Naive thymus-derived CD4-positive, alpha-beta T cell (primary cell): ENCODE data around the gene BNIP1. TPM values are rescaled to one million over a fixed set of nuclear protein-coding genes. Genes with fewer than 3 reads are reported as not detected.

ENCODE experiments used
- ATAC-seq: fragments of 150-1000 bp; cut with Tn5 transposase; 2 replicates; pipeline ENCODE4 v1.10.0; 2021; ENCODE audit warnings: mild to moderate bottlenecking, moderate library complexity
- CTCF ChIA-PET: fragments of 350-600 bp; sonication (Branson Sonifier 250); formaldehyde crosslinking; loops from one replicate; lab custom pipeline; 2021; ENCODE audit warnings: antibody characterized with exemption; lab: Charles Lee
- POLR2A ChIA-PET: fragments of 350-600 bp; sonication (Branson Sonifier 250); formaldehyde crosslinking; loops from one replicate; lab custom pipeline; 2021; ENCODE audit warnings: antibody characterized with exemption, inconsistent platforms; lab: Charles Lee
- DNase-seq, 9 donors: peaks; one replicate each; pipeline versions ENCODE4 v3.0.0 to v3.0.0-alpha.2; 2020 to 2022; ENCODE audit warnings: mixed read lengths in 1 of 9
- H3K27ac ChIP-seq: one replicate; pipeline ENCODE4 v1.7.0; 2013; ENCODE audit warnings: mild to moderate bottlenecking, low read depth, low read length, moderate library complexity
- H3K27me3 ChIP-seq, 2 donors: one replicate each; pipeline ENCODE4 v1.7.0; 2013; ENCODE audit warnings: low read length in 2 of 2, mild to moderate bottlenecking in 2 of 2, moderate library complexity in 2 of 2; ENCODE audit not compliant: control insufficient read depth in 2 of 2, insufficient read depth in 2 of 2
- H3K36me3 ChIP-seq, 3 experiments: 1 replicate in 2 of 3; 2 replicates in 1 of 3; pipeline ENCODE4 v1.7.0; 2013; ENCODE audit warnings: low read length in 3 of 3, mild to moderate bottlenecking in 3 of 3, moderate library complexity in 1 of 3; ENCODE audit not compliant: insufficient read depth in 3 of 3, control insufficient read depth in 2 of 3
- H3K4me1 ChIP-seq, 2 donors: one replicate each; pipeline ENCODE4 v1.7.0; 2013; ENCODE audit warnings: low read length in 2 of 2, mild to moderate bottlenecking in 2 of 2, moderate library complexity in 1 of 2; ENCODE audit not compliant: control insufficient read depth in 2 of 2, insufficient read depth in 2 of 2
- H3K4me3 ChIP-seq: 2 replicates; pipeline ENCODE4 v1.7.0; 2013; ENCODE audit warnings: mild to moderate bottlenecking, low read length
- H3K9me3 ChIP-seq, 3 experiments: 1 replicate in 2 of 3; 2 replicates in 1 of 3; pipeline ENCODE4 v1.7.0; 2013; ENCODE audit warnings: low read length in 3 of 3; ENCODE audit not compliant: control insufficient read depth in 2 of 3
- H3K27ac Mint-ChIP-seq, 9 donors: one replicate each; pipeline ENCODE4 v1.8.0; 2020 to 2022; ENCODE audit warnings: mixed read lengths in 9 of 9, mild to moderate bottlenecking in 8 of 9, moderate library complexity in 5 of 9, inconsistent platforms in 2 of 9
- H3K27me3 Mint-ChIP-seq, 5 donors: one replicate each; pipeline ENCODE4 v1.8.0; 2021 to 2022; ENCODE audit warnings: mixed read lengths in 5 of 5, mild to moderate bottlenecking in 1 of 5
- H3K36me3 Mint-ChIP-seq, 5 donors: one replicate each; pipeline ENCODE4 v1.8.0; 2020 to 2022; ENCODE audit warnings: mixed read lengths in 5 of 5, mild to moderate bottlenecking in 3 of 5, inconsistent platforms in 1 of 5
- H3K4me1 Mint-ChIP-seq, 7 donors: one replicate each; pipeline ENCODE4 v1.8.0; 2020 to 2022; ENCODE audit warnings: mixed read lengths in 7 of 7, mild to moderate bottlenecking in 3 of 7, inconsistent platforms in 1 of 7
- H3K4me3 Mint-ChIP-seq, 10 donors: one replicate each; pipeline ENCODE4 v1.8.0; 2020 to 2022; ENCODE audit warnings: mild to moderate bottlenecking in 10 of 10, mixed read lengths in 10 of 10, moderate library complexity in 6 of 10, inconsistent platforms in 2 of 10
- H3K9me3 Mint-ChIP-seq, 11 donors: one replicate each; pipeline ENCODE4 v1.8.0; 2020 to 2022; ENCODE audit warnings: mixed read lengths in 11 of 11, mild to moderate bottlenecking in 4 of 11, inconsistent platforms in 1 of 11, moderate library complexity in 1 of 11
- intact Hi-C, 2 donors: fragments of 100-400 bp; cut with micrococcal nuclease; formaldehyde crosslinking; loops; one replicate each; pipeline ENCODE4 v1.15.1; 2023
- polyA plus RNA-seq, 2 donors: library from polyadenylated mRNA; unstranded; fragments of 300-500 nt; fragmentation: Illumina TruSeq; gene quantifications; one replicate each; pipeline ENCODE4 v1.2.3, GENCODE V29; 2021
- total RNA-seq, 6 experiments: library from RNA in 5 of 6; stranded (reverse) in 5 of 6; gene quantifications; 1 replicate in 5 of 6; 2 replicates in 1 of 6; pipeline ENCODE4 v1.2.3 and lab custom pipeline; 2021 to 2026

Gene BNIP1
- total and polyA plus RNA-seq, 7 experiments from 2014 or later = 5.5 to 23.2 (median 15.3) TPM

- no peak for ATAC-seq
- H3K4me3 ChIP-seq = no peak overlapping the region
- intact Hi-C loops = loop anchor here in 1 of 2 donors (1.0 kb wide), 1 partner anchor 167 kb away; no protein-coding TSS in a partner anchor
- no peaks in the 10 kb centered on the region for H3K4me1 ChIP-seq
- no peak overlapping the region for H3K27ac ChIP-seq
- Mint-ChIP-seq H3K4me3 (no peak overlapping the region), H3K27ac (no peak overlapping the region), H3K4me1 (peaks cover 0 to 1% (median 0%) of the 10 kb centered on the region in 7 donors), H3K27me3 (no peaks in the 10 kb centered on the region), H3K36me3 (peaks cover 0 to 40% (median 12%) of the 10 kb centered on the region in 5 donors), H3K9me3 (no peaks in the 10 kb centered on the region)
- POLR2A ChIA-PET = no interaction called here
- H3K36me3 ChIP-seq = peaks cover 0 to 33% (median 10%) of the 10 kb centered on the region in 3 experiments
- no peak for DNase-seq
- CTCF ChIA-PET = no interaction called here
- H3K27me3 ChIP-seq = no peaks in the 10 kb centered on the region
- H3K9me3 ChIP-seq = no peaks in the 10 kb centered on the region
These were observed 21.1 kb downstream of the BNIP1 start for GRCh38 chr5:173165177-173166016.

GRCh38 chr5:173172166-173172565 lies 27.8 kb downstream of the BNIP1 start:
- no peak overlapping the region for H3K27ac ChIP-seq
- H3K27me3 Mint-ChIP-seq = peaks cover 0 to 2% (median 0%) of the 10 kb centered on the region in 5 donors
- no peak for DNase-seq
- intact Hi-C loops = no loop called here
- no peaks in the 10 kb centered on the region for H3K9me3 ChIP-seq
- no peak overlapping the region for H3K4me3 Mint-ChIP-seq
- ChIA-PET CTCF (no interaction called here), POLR2A (no interaction called here)
- no peak overlapping the region for H3K4me3 ChIP-seq
- H3K27me3 ChIP-seq = no peaks in the 10 kb centered on the region
- no peaks in the 10 kb centered on the region for H3K4me1 ChIP-seq
- no peak for ATAC-seq
- H3K27ac Mint-ChIP-seq = no peak overlapping the region
- H3K36me3 Mint-ChIP-seq = peaks cover 0 to 3% (median 0%) of the 10 kb centered on the region in 5 donors
- H3K36me3 ChIP-seq = no peaks in the 10 kb centered on the region
- H3K4me1 Mint-ChIP-seq = peaks cover 0 to 1% (median 0%) of the 10 kb centered on the region in 7 donors
- peaks cover 0 to 6% (median 1%) of the 10 kb centered on the region in 11 donors for H3K9me3 Mint-ChIP-seq

- ChIA-PET POLR2A (no interaction called here), CTCF (no interaction called here)
- peaks cover 0 to 6% (median 4%) of the 10 kb centered on the region in 5 donors for H3K27me3 Mint-ChIP-seq
- Histone ChIP-seq H3K36me3 (no peaks in the 10 kb centered on the region), H3K27me3 (no peaks in the 10 kb centered on the region), H3K4me3 (no peak overlapping the region), H3K27ac (no peak overlapping the region), H3K4me1 (no peaks in the 10 kb centered on the region), H3K9me3 (no peaks in the 10 kb centered on the region)
- intact Hi-C loops = no loop called here
- H3K27ac Mint-ChIP-seq = no peak overlapping the region
- H3K36me3 Mint-ChIP-seq = peaks cover 0 to 9% (median 3%) of the 10 kb centered on the region in 5 donors
- peaks cover 0 to 1% (median 0%) of the 10 kb centered on the region in 7 donors for H3K4me1 Mint-ChIP-seq
- peaks cover 0 to 15% (median 3%) of the 10 kb centered on the region in 11 donors for H3K9me3 Mint-ChIP-seq
- no peak overlapping the region for H3K4me3 Mint-ChIP-seq
- DNase-seq (no peak), ATAC-seq (no peak)
These were observed 31.2 kb downstream of the BNIP1 start for GRCh38 chr5:173175523-173175922.

GRCh38 chr5:173178369-173178910 lies 34.1 kb downstream of the BNIP1 start:
- intact Hi-C loops = no loop called here
- Mint-ChIP-seq H3K4me1 (peaks cover 0 to 1% (median 0%) of the 10 kb centered on the region in 7 donors), H3K36me3 (peaks cover 0 to 11% (median 0%) of the 10 kb centered on the region in 5 donors), H3K27me3 (peaks cover 0 to 6% (median 4%) of the 10 kb centered on the region in 5 donors), H3K4me3 (no peak overlapping the region), H3K9me3 (peaks cover 0 to 23% (median 1%) of the 10 kb centered on the region in 11 donors), H3K27ac (no peak overlapping the region)
- POLR2A ChIA-PET = no interaction called here
- CTCF ChIA-PET = interaction anchor here (0.6 kb wide), 1 partner anchor 226 kb away, joined by 3 read pairs; no protein-coding TSS in a partner anchor
- H3K9me3 ChIP-seq = no peaks in the 10 kb centered on the region
- no peak overlapping the region for H3K4me3 ChIP-seq
- H3K36me3 ChIP-seq = no peaks in the 10 kb centered on the region
- ATAC-seq = no peak
- H3K4me1 ChIP-seq = no peaks in the 10 kb centered on the region
- DNase-seq = no peak
- H3K27me3 ChIP-seq = no peaks in the 10 kb centered on the region
- no peak overlapping the region for H3K27ac ChIP-seq

- intact Hi-C loops = no loop called here
- H3K9me3 Mint-ChIP-seq = peaks cover 0 to 23% (median 1%) of the 10 kb centered on the region in 11 donors
- H3K36me3 Mint-ChIP-seq = peaks cover 0 to 11% (median 0%) of the 10 kb centered on the region in 5 donors
- Histone ChIP-seq H3K27me3 (no peaks in the 10 kb centered on the region), H3K27ac (no peak overlapping the region), H3K36me3 (no peaks in the 10 kb centered on the region), H3K9me3 (no peaks in the 10 kb centered on the region), H3K4me1 (no peaks in the 10 kb centered on the region), H3K4me3 (no peak overlapping the region)
- H3K27me3 Mint-ChIP-seq = peaks cover 0 to 6% (median 4%) of the 10 kb centered on the region in 5 donors
- peaks cover 0 to 1% (median 0%) of the 10 kb centered on the region in 7 donors for H3K4me1 Mint-ChIP-seq
- no peak overlapping the region for H3K4me3 Mint-ChIP-seq
- no peak for ATAC-seq
- CTCF ChIA-PET = no interaction called here
- DNase-seq = no peak
- no peak overlapping the region for H3K27ac Mint-ChIP-seq
- POLR2A ChIA-PET = no interaction called here
These were observed 36.0 kb downstream of the BNIP1 start for GRCh38 chr5:173180331-173180730.

- H3K4me1 Mint-ChIP-seq = no peaks in the 10 kb centered on the region
- POLR2A ChIA-PET = no interaction called here
- no peaks in the 10 kb centered on the region for H3K9me3 ChIP-seq
- H3K4me1 ChIP-seq = no peaks in the 10 kb centered on the region
- H3K27ac ChIP-seq = no peak overlapping the region
- DNase-seq = peak in 2 of 9 donors; percentile 4 to 20
- H3K27ac Mint-ChIP-seq = no peak overlapping the region
- peaks cover 0 to 1% (median 0%) of the 10 kb centered on the region in 11 donors for H3K9me3 Mint-ChIP-seq
- intact Hi-C loops = no loop called here
- CTCF ChIA-PET = no interaction called here
- H3K27me3 Mint-ChIP-seq = peaks cover 0 to 5% (median 0%) of the 10 kb centered on the region in 5 donors
- H3K27me3 ChIP-seq = no peaks in the 10 kb centered on the region
- no peaks in the 10 kb centered on the region for H3K36me3 Mint-ChIP-seq
- no peaks in the 10 kb centered on the region for H3K36me3 ChIP-seq
- no peak overlapping the region for H3K4me3 ChIP-seq
- ATAC-seq = peak; percentile 36
- H3K4me3 Mint-ChIP-seq = no peak overlapping the region
These were observed 42.9 kb downstream of the BNIP1 start for GRCh38 chr5:173187054-173187743.
